ENCODE data around the gene LRRFIP1. TPM values are rescaled to one million over a fixed set of nuclear protein-coding genes. Genes with fewer than 3 reads are reported as not detected.
A peak's percentile ranks its signal among the peaks of the same experiment; 100 is the strongest.

Gene LRRFIP1
- total and polyA plus RNA-seq, 2 of the 13 experiments (the other 11 are each of a cell fraction or from before 2014, with no cell fraction given): 15.9 to 40.5 TPM

GRCh38 chr2:237674731-237675276, 47.4 kb downstream of the LRRFIP1 start (continued):
- TF ChIP-seq, protein P1, sequence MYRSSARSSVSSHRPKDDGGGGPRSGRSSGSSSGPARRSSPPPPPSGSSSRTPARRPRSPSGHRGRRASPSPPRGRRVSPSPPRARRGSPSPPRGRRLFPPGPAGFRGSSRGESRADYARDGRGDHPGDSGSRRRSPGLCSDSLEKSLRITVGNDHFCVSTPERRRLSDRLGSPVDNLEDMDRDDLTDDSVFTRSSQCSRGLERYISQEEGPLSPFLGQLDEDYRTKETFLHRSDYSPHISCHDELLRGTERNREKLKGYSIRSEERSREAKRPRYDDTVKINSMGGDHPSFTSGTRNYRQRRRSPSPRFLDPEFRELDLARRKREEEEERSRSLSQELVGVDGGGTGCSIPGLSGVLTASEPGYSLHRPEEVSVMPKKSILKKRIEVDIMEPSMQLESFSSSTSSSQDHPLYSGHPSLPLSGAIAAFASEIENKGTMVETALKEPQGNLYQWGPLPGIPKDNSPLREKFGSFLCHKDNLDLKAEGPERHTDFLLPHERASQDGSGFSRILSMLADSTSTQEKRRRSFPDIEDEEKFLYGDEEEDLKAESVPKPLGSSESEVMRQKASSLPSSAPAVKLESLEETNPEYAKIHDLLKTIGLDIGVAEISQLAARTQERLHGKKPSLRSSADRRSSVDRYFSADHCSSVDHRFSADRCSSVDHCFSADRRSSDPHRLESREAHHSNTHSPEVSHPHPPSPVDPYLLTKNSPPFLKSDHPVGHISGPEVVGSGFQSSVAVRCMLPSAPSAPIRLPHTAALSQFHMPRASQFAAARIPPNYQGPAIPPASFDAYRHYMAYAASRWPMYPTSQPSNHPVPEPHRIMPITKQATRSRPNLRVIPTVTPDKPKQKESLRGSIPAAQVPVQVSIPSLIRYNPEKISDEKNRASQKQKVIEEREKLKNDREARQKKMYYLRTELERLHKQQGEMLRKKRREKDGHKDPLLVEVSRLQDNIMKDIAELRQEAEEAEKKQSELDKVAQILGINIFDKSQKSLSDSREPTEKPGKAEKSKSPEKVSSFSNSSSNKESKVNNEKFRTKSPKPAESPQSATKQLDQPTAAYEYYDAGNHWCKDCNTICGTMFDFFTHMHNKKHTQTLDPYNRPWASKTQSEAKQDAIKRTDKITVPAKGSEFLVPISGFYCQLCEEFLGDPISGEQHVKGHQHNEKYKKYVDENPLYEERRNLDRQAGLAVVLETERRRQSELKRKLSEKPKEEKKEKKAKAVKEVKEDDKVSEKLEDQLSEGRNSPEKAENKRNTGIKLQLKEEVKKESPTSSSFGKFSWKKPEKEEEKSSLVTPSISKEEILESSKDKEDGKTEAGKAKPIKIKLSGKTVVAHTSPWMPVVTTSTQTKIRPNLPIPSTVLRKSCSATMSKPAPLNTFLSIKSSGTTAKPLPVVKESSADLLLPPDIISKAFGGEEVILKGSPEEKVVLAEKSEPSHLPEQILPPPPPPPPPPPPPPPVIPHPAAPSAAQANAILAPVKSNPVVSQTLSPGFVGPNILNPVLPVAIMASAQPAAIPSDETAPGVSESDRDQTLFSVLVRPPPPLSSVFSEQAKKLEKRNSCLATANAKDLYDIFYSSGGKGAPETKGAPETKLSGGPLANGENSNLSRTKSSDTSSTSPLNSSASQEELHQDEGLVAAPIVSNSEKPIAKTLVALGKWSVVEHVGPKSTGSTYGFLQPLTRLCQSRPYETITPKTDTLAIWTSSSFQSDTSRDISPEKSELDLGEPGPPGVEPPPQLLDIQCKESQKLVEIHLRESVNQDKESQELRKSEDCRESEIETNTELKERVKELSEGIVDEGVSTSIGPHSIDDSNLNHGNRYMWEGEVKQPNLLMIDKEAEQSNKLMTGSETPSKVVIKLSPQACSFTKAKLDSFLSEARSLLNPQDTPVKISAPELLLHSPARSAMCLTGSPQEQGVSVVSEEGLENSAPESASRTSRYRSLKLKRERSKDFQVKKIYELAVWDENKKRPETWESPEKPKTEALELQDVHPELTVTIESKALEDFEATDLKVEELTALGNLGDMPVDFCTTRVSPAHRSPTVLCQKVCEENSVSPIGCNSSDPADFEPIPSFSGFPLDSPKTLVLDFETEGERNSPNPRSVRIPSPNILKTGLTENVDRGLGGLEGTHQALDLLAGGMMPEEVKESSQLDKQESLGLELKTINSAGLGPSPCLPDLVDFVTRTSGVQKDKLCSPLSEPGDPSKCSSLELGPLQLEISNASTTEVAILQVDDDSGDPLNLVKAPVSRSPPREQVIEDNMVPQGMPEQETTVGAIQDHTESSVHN (CRISPR knock-in tag; IDR thresholded peaks at IDR 0.05): 0 out of 2 replicates have a peak, but pooled peaks have one; percentile 41
- TF ChIP-seq ZNF792 (CRISPR knock-in tag; IDR thresholded peaks at IDR 0.05): peak; percentile 63; the same call in 1 of the 2 replicates
- peak; percentile 69; the same call in 1 of the 2 replicates for TF ChIP-seq HDAC2 (CRISPR knock-in tag; IDR thresholded peaks at IDR 0.05)
- TF ChIP-seq, protein P2, sequence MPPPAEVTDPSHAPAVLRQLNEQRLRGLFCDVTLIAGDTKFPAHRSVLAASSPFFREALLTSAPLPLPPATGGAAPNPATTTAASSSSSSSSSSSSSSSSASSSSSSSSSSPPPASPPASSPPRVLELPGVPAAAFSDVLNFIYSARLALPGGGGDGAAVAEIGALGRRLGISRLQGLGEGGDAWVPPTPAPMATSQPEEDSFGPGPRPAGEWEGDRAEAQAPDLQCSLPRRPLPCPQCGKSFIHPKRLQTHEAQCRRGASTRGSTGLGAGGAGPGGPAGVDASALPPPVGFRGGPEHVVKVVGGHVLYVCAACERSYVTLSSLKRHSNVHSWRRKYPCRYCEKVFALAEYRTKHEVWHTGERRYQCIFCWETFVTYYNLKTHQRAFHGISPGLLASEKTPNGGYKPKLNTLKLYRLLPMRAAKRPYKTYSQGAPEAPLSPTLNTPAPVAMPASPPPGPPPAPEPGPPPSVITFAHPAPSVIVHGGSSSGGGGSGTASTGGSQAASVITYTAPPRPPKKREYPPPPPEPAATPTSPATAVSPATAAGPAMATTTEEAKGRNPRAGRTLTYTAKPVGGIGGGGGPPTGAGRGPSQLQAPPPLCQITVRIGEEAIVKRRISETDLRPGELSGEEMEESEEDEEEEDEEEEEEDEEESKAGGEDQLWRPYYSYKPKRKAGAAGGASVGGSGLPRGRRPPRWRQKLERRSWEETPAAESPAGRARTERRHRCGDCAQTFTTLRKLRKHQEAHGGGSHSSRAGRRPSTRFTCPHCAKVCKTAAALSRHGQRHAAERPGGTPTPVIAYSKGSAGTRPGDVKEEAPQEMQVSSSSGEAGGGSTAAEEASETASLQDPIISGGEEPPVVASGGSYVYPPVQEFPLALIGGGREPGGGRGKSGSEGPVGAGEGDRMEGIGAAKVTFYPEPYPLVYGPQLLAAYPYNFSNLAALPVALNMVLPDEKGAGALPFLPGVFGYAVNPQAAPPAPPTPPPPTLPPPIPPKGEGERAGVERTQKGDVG (CRISPR knock-in tag; IDR thresholded peaks at IDR 0.05; ENCODE audit: borderline replicate concordance): peak; percentile 55; the same call in 1 of the 2 replicates
- peak; percentile 88 for TF ChIP-seq HDAC1 (CRISPR knock-in tag; IDR thresholded peaks at IDR 0.05)
- no peak for TF ChIP-seq KAT2B (IDR thresholded peaks at IDR 0.05; ENCODE audit: borderline replicate concordance, low read depth, low read length)
- 0 out of 2 replicates have a peak, but pooled peaks have one; percentile 59 for TF ChIP-seq HBP1 (CRISPR knock-in tag; IDR thresholded peaks at IDR 0.05; ENCODE audit: low read depth)
- peak; percentile 55 for TF ChIP-seq FOXA3 (CRISPR knock-in tag; IDR thresholded peaks at IDR 0.05)
- peak; percentile 43; the same call in 1 of the 2 replicates for TF ChIP-seq ZMAT3 (CRISPR knock-in tag; conservative IDR thresholded peaks at IDR 0.05)
- TF ChIP-seq, protein P3, sequence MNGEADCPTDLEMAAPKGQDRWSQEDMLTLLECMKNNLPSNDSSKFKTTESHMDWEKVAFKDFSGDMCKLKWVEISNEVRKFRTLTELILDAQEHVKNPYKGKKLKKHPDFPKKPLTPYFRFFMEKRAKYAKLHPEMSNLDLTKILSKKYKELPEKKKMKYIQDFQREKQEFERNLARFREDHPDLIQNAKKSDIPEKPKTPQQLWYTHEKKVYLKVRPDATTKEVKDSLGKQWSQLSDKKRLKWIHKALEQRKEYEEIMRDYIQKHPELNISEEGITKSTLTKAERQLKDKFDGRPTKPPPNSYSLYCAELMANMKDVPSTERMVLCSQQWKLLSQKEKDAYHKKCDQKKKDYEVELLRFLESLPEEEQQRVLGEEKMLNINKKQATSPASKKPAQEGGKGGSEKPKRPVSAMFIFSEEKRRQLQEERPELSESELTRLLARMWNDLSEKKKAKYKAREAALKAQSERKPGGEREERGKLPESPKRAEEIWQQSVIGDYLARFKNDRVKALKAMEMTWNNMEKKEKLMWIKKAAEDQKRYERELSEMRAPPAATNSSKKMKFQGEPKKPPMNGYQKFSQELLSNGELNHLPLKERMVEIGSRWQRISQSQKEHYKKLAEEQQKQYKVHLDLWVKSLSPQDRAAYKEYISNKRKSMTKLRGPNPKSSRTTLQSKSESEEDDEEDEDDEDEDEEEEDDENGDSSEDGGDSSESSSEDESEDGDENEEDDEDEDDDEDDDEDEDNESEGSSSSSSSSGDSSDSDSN (CRISPR knock-in tag; IDR thresholded peaks at IDR 0.05): peak; percentile 64
- TF ChIP-seq SOX13 (IDR thresholded peaks at IDR 0.05): no peak
- peak in 1 of 2 experiments; percentile 39; a peak in 1 of 4 replicates for TF ChIP-seq SOX13 (CRISPR knock-in tag; conservative IDR thresholded peaks at IDR 0.05 in 1 of 2, IDR thresholded peaks at IDR 0.05 in 1 of 2)
- peak; percentile 54; the same call in 1 of the 2 replicates for TF ChIP-seq ISL2 (CRISPR knock-in tag; IDR thresholded peaks at IDR 0.05)
- TF ChIP-seq HMGA1 (CRISPR knock-in tag; conservative IDR thresholded peaks at IDR 0.05): no peak

All from HepG2 (cell line).